HG03175 (cell line): ENCODE results near the gene NLRP6.
"Not testable (repeated sequence)": the region's sequence is repeated elsewhere in the genome, so short reads cannot be mapped to it uniquely, and the experiment has no call there.

Source experiments
- ATAC-seq: cut with Tn5 transposase; IDR thresholded peaks from one replicate; pipeline ENCODE4 v1.9.1; 2021; ENCODE audit warnings: mild to moderate bottlenecking, moderate library complexity; ENCODE audit not compliant: unreplicated experiment

NLRP6 gene

DNA sequence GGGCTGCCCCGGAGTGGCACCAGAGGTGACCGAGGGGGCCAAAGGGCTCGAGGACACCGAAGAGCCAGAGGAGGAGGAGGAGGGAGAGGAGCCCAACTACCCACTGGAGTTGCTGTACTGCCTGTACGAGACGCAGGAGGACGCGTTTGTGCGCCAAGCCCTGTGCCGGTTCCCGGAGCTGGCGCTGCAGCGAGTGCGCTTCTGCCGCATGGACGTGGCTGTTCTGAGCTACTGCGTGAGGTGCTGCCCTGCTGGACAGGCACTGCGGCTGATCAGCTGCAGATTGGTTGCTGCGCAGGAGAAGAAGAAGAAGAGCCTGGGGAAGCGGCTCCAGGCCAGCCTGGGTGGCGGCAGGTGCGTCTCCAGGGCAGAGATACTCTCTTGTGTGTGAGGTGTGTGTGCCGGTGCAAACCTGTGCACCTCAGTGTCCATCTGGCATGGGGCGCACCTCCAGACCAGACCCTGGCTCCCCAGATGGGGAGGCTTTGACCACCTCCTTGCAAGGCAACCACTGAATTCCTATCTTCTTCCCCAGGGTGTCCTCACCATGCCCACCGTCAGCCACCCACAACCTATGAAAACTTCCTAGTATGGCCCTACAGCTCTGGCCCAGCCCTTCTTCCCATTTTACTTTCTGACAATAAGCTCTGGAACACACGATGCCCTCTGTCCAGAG, 3.4 kb downstream of the NLRP6 start:
- no peak for ATAC-seq

DNA sequence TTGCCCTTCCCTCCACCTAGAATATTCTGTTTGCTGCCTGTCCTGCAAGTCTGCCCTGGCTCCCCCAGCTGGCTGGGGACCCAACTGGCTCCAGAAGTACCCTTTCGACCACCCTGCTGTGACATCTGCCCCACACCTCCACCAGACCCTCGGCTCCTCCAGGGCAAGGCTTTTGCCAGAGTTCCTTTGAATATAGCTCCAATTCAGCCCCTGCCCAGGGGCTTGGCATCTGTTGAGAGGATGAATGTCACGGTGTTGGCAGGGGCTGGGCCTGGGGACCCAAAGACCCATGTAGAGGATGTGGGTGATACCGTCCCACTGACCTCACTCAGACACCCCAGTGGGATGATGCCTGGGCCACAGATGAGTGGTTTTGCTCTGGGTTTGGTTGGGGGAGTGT, 4.0 kb downstream of the NLRP6 start:
- ATAC-seq, result no peak

GRCh38 chr11:282630-283360, 4.6 kb downstream of the NLRP6 start:
- ATAC-seq, result no peak

- no peak for ATAC-seq
Observed at GRCh38 chr11:283405-284104, 5.3 kb downstream of the NLRP6 start.

DNA sequence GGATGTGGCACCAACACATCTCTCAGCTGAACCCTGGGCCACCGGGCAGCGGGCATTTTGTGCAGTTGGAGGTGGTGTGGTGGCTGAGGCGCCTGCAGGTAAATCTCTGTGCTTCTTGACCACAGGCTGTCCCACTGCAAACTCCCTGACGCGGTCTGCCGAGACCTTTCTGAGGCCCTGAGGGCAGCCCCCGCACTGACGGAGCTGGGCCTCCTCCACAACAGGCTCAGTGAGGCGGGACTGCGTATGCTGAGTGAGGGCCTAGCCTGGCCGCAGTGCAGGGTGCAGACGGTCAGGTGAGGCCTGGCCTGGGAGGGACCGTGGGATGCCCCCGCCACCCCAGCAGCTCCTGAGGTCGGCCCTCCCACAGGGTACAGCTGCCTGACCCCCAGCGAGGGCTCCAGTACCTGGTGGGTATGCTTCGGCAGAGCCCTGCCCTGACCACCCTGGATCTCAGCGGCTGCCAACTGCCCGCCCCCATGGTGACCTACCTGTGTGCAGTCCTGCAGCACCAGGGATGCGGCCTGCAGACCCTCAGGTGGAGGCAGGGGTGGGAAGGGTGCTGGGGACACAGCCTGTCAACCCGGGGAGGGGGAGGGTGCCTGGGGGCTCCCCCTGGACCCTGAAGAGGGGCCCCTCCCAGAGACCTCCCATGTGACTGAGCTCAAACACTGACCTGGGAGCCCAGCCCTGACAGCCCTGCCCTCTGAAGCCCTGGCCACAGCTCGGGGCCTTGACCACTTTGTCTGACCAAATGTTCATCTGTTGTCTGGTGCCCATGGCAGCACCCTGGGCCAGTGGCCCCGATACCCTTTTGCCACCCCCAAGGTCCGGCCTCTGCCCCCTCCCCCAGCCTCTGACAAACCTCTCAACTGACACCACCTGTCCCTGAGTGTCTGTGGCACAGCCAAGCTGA, 6.2 kb downstream of the NLRP6 start:
- ATAC-seq, result no peak

DNA sequence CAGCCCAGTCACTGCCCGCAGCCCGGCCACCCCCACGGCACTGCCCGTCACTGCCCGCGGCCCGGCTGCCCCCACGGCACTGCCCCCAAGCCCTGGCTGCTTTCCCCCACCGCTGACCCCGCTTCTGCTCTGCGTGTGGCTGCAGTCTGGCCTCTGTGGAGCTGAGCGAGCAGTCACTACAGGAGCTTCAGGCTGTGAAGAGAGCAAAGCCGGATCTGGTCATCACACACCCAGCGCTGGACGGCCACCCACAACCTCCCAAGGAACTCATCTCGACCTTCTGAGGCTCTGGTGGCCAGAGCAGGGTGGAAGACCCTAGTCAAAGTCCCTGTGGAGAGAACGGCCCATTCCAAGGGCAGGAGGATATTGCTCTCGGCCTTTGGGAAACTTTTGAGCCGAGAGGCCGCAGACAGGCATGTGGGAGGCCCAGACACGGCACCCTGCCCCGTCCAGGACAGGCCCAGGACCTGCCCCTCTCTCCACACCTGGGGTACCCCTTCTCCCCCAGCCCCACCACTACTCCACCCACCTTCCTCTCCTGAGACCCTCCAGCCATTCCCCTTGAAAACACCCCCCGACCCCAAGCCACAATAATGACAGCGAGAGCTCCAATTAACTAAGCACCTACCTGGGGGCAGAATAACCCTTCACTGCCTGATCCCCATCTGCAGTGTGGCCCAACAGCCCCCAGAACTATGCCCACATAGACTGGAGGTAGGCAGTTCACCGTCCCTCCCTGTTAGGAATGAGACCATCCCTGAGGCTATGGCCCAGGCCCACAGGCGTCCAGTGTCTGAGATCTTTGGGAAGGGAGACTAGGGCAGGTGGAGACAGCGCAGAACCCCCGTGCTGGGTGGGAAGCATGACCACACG, 7.0 kb downstream of the NLRP6 start:
- no peak for ATAC-seq

GRCh38 chr11:285894-286220, 7.7 kb downstream of the NLRP6 start:
- no peak for ATAC-seq

DNA sequence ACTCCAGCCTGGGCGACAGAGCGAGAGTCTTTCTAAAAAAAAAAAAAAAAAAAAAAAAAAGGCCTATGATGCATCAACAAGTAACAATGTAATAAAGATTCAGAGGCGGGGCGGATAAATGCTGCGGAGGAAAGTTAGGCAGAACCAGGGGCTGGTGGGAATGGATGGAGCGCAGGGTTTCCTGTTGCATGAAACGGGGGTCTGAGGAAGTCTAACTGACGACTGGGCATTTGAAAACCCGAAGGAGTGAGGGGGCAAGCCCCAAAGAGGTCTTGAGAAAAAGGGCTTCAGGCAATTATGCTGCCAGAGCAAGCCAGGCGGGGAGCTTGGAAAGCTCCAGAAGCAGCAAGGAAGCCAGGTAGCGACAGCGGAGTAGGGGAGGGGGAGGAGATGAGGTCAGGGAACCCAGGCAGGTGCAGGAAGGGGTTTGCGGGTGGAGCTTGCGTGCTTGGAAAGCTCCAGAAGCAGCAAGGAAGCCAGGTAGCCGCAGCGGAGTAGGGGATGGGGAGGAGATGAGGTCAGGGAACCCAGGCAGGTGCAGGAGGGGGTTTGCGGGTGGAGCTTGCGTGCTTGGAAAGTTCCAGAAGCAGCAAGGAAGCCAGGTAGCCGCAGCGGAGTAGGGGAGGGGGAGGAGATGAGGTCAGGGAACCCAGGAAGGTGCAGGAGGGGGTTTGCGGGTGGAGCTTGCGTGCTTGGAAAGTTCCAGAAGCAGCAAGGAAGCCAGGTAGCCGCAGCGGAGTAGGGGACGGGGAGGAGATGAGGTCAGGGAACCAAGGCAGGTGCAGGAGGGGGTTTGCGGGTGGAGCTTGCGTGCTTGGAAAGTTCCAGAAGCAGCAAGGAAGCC, 9.0 kb downstream of the NLRP6 start:
- not testable (repeated sequence) for ATAC-seq

- ATAC-seq, result no peak
Observed at GRCh38 chr11:287821-288477, 9.7 kb downstream of the NLRP6 start.

GRCh38 chr11:288478-289397, 10.5 kb downstream of the NLRP6 start, which contains the start of gene PGGHG:
Gene PGGHG, plus strand, starts transcription at chr11:289126. Its CDS starts 691 bp downstream, at chr11:289817.
- peak; percentile 69 for ATAC-seq

GRCh38 chr11:289398-289711, 11.1 kb downstream of the NLRP6 start:
- ATAC-seq, result no peak

GRCh38 chr11:289712-290620, 11.8 kb downstream of the NLRP6 start:
- ATAC-seq, result no peak

DNA sequence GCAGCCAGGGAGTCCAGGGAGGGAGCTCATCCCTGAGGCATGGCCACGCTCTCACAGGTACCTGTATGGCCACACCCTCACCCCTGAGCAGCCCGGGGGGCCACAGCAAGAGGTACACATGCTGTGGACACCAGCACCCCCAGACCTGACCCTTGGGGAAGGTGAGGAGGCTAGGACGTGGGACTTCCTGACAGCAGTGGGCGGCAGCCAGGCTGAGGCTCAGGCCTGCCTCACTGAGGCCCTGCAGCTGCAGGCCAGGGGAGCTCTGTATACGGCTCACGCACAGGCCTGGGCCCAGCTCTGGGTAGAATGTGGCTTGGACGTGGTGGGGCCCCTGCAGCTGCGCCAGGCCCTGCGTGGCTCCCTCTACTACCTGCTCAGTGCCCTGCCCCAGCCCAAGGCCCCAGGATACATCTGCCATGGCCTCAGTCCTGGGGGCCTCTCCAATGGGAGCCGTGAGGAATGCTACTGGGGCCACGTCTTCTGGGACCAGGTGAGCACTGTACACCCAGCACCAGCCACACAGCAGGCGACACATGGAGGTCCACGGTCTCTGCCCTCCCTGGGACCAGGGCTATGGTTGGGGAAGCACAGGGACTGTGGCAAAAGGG, 12.5 kb downstream of the NLRP6 start:
- ATAC-seq, result no peak

DNA sequence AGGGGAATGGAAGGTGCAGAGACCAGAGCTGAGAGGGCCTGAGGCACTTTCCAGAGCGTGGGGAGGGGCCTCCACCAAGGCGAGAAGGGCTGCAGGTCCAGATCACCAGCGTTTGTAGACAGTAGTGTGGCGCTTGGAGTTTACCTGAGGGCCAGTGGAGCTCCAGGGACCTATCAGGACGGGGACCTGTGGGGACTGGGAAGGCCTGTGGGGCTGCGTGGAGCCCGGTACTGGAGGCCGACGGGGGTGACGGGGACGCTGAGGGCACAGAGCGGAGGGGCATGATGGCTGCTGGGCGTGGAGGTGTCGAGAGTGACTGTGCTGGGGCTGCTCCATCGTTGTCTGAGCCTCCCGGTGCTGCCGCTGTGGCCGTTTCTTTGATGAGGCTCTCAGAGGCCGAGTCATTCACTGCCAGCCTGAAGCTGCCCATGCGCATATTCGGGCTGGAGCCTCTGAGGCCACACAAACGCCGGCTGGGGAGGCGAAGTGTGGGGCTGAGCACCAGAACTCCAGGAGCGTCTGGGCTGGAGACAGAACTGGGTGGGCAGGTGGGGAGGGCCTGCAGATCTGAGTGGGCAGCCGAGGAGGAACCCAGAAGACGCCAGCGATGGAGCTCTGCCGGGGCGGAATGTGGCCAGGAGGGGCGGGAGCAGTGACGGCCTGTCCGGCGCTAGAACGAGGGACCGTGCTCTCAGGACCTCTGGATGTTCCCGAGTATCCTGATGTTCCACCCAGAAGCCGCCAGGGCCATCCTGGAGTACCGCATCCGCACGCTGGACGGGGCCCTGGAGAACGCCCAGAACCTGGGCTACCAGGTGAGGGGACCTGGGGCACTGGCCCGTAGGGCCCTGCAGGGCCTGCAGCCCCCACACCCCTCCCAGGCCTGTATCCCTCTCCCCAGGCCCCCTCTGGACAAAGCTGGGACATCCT, 13.3 kb downstream of the NLRP6 start:
- ATAC-seq, result no peak
